ENCODE data around the gene KBTBD3.

The KBTBD3 gene

GRCh38 chr11:106076919-106077608 lies at the start of gene KBTBD3:
Gene KBTBD3 (minus strand): TSS chr11:106077347. CDS start chr11:106059097, 18,250 bp downstream.
- TF ChIP-seq CTCF (IDR thresholded peaks at IDR 0.05): peak; percentile 9 to 22
- intact Hi-C loops (cut with DNase I; ENCODE audit: low total_unique reads): loop anchor here (5.0 kb wide), 1 partner anchor 55 kb away; the partner anchor contains the start of gene MSANTD4
- H3K4me1 ChIP-seq: peaks cover 0 to 43% (median 16%) of the 10 kb centered on the region in 4 donors

GRCh38 chr11:106121570-106122320 lies 44.6 kb upstream of the KBTBD3 start:
- DNase-seq: no peak
- TF ChIP-seq CTCF (IDR thresholded peaks at IDR 0.05): no peak
- Histone ChIP-seq H3K27ac (no peak overlapping the region), H3K4me1 (no peaks in the 10 kb centered on the region), H3K4me3 (no peak overlapping the region), H3K9me3 (no peaks in the 10 kb centered on the region), H3K27me3 (no peaks in the 10 kb centered on the region), H3K36me3 (no peaks in the 10 kb centered on the region)
- intact Hi-C loops (cut with DNase I; ENCODE audit: low total_unique reads): no loop called here

More at GRCh38 chr11:106076919-106077608, at the start of gene KBTBD3:
- Histone ChIP-seq H3K27ac (peak within 1 kb of the TSS; percentile 95 to 96), H3K4me3 (peak within 1 kb of the TSS; percentile 84 to 85), H3K36me3 (peaks cover 0 to 9% (median 7%) of the 10 kb centered on the region in 3 donors), H3K9me3 (no peaks in the 10 kb centered on the region), H3K27me3 (no peaks in the 10 kb centered on the region)
- peak; percentile 99 to 100 for DNase-seq

- Histone ChIP-seq H3K4me1 (no peaks in the 10 kb centered on the region), H3K36me3 (no peaks in the 10 kb centered on the region), H3K9me3 (no peaks in the 10 kb centered on the region), H3K4me3 (no peak overlapping the region), H3K27me3 (no peaks in the 10 kb centered on the region), H3K27ac (no peak overlapping the region)
- no peak for DNase-seq
- intact Hi-C loops (cut with DNase I; ENCODE audit: low total_unique reads): no loop called here
- TF ChIP-seq CTCF (IDR thresholded peaks at IDR 0.05): no peak
These were observed 28.8 kb upstream of the KBTBD3 start for GRCh38 chr11:106105986-106106385.

- H3K4me3 ChIP-seq: no peak overlapping the region
- no peaks in the 10 kb centered on the region for H3K4me1 ChIP-seq
- peaks cover 16 to 21% (median 19%) of the 10 kb centered on the region in 3 donors for H3K36me3 ChIP-seq
- intact Hi-C loops (cut with DNase I; ENCODE audit: low total_unique reads): no loop called here
- no peak for TF ChIP-seq CTCF (IDR thresholded peaks at IDR 0.05)
- no peaks in the 10 kb centered on the region for H3K27me3 ChIP-seq
- H3K9me3 ChIP-seq: no peaks in the 10 kb centered on the region
- DNase-seq: no peak
- no peak overlapping the region for H3K27ac ChIP-seq
These were observed 24.7 kb upstream of the KBTBD3 start for GRCh38 chr11:106101819-106102218.

- Histone ChIP-seq H3K27me3 (no peaks in the 10 kb centered on the region), H3K4me3 (no peak overlapping the region), H3K9me3 (no peaks in the 10 kb centered on the region), H3K36me3 (peaks cover 20 to 25% (median 23%) of the 10 kb centered on the region in 3 donors), H3K4me1 (no peaks in the 10 kb centered on the region), H3K27ac (no peak overlapping the region)
- intact Hi-C loops (cut with DNase I; ENCODE audit: low total_unique reads): no loop called here
- no peak for DNase-seq
- no peak for TF ChIP-seq CTCF (IDR thresholded peaks at IDR 0.05)
These were observed 24.2 kb upstream of the KBTBD3 start for GRCh38 chr11:106101370-106101769.
